ENCODE data around the gene CXXC4. TPM values are rescaled to one million over a fixed set of nuclear protein-coding genes. Genes with fewer than 3 reads are reported as not detected.

CXXC4 gene
- total RNA-seq, 1 donor from 2014 or later = not detected

GRCh38 chr4:104425948-104426347 is 68.7 kb downstream of the CXXC4 start:
- ChIA-PET CTCF (no interaction called here), POLR2A (no interaction called here)
- Mint-ChIP-seq H3K36me3 (ENCODE audit: low read depth) (no peaks in the 10 kb centered on the region), H3K9me3 (no peaks in the 10 kb centered on the region), H3K27me3 (no peaks in the 10 kb centered on the region), H3K4me3 (no peak overlapping the region), H3K4me1 (no peaks in the 10 kb centered on the region), H3K27ac (no peak overlapping the region)
- DNase-seq = no peak
- intact Hi-C loops (cut with micrococcal nuclease) = no loop called here
- no peak for TF ChIP-seq CTCF (IDR thresholded peaks at IDR 0.05)
- no peak for ATAC-seq (ENCODE audit: low read depth)

GRCh38 chr4:104424989-104425388 is 69.7 kb downstream of the CXXC4 start:
- H3K4me1 Mint-ChIP-seq = no peaks in the 10 kb centered on the region
- no peaks in the 10 kb centered on the region for H3K36me3 Mint-ChIP-seq (ENCODE audit: low read depth)
- POLR2A ChIA-PET = no interaction called here
- no peaks in the 10 kb centered on the region for H3K9me3 Mint-ChIP-seq
- DNase-seq (no peak), ATAC-seq (ENCODE audit: low read depth) (no peak)
- CTCF ChIA-PET = no interaction called here
- H3K27me3 Mint-ChIP-seq = no peaks in the 10 kb centered on the region
- no peak for TF ChIP-seq CTCF (IDR thresholded peaks at IDR 0.05)
- H3K4me3 Mint-ChIP-seq = no peak overlapping the region
- intact Hi-C loops (cut with micrococcal nuclease) = no loop called here
- H3K27ac Mint-ChIP-seq = no peak overlapping the region

GRCh38 chr4:104424475-104424941 is 70.2 kb downstream of the CXXC4 start:
- POLR2A ChIA-PET = no interaction called here

GRCh38 chr4:104421566-104421965 is 73.1 kb downstream of the CXXC4 start:
- Mint-ChIP-seq H3K27ac (no peak overlapping the region), H3K36me3 (ENCODE audit: low read depth) (no peaks in the 10 kb centered on the region), H3K9me3 (no peaks in the 10 kb centered on the region), H3K4me1 (no peaks in the 10 kb centered on the region), H3K27me3 (no peaks in the 10 kb centered on the region), H3K4me3 (no peak overlapping the region)
- intact Hi-C loops (cut with micrococcal nuclease) = no loop called here
- ATAC-seq (ENCODE audit: low read depth) (no peak), DNase-seq (no peak)
- ChIA-PET CTCF (no interaction called here), POLR2A (no interaction called here)
- no peak for TF ChIP-seq CTCF (IDR thresholded peaks at IDR 0.05)

More at GRCh38 chr4:104424475-104424941, 70.2 kb downstream of the CXXC4 start:
- CTCF ChIA-PET = no interaction called here
- intact Hi-C loops (cut with micrococcal nuclease) = no loop called here
- H3K36me3 Mint-ChIP-seq (ENCODE audit: low read depth) = no peaks in the 10 kb centered on the region
- DNase-seq (no peak), ATAC-seq (ENCODE audit: low read depth) (no peak)
- TF ChIP-seq CTCF (IDR thresholded peaks at IDR 0.05) = no peak
- H3K9me3 Mint-ChIP-seq = no peaks in the 10 kb centered on the region
- H3K27ac Mint-ChIP-seq = no peak overlapping the region
- no peaks in the 10 kb centered on the region for H3K27me3 Mint-ChIP-seq
- H3K4me1 Mint-ChIP-seq = no peaks in the 10 kb centered on the region
- no peak overlapping the region for H3K4me3 Mint-ChIP-seq

GRCh38 chr4:104420766-104421165 is 73.9 kb downstream of the CXXC4 start:
- no peak for TF ChIP-seq CTCF (IDR thresholded peaks at IDR 0.05)
- H3K9me3 Mint-ChIP-seq = no peaks in the 10 kb centered on the region
- H3K4me1 Mint-ChIP-seq = no peaks in the 10 kb centered on the region
- intact Hi-C loops (cut with micrococcal nuclease) = no loop called here
- DNase-seq (no peak), ATAC-seq (ENCODE audit: low read depth) (no peak)
- no peaks in the 10 kb centered on the region for H3K36me3 Mint-ChIP-seq (ENCODE audit: low read depth)
- H3K27ac Mint-ChIP-seq = no peak overlapping the region
- no peak overlapping the region for H3K4me3 Mint-ChIP-seq
- ChIA-PET POLR2A (no interaction called here), CTCF (no interaction called here)
- no peaks in the 10 kb centered on the region for H3K27me3 Mint-ChIP-seq
